Measurements from ENCODE around the gene ATG4C. TPM values are rescaled to one million over a fixed set of nuclear protein-coding genes. Genes with fewer than 3 reads are reported as not detected.
"Not testable (repeated sequence)": the region's sequence is repeated elsewhere in the genome, so short reads cannot be mapped to it uniquely, and the experiment has no call there.

ATG4C gene
- total and polyA plus RNA-seq, 2 donors (not counting 3 experiments of a cell fraction or from before 2014, with no cell fraction given), result 2.8 to 11.8 TPM

DNA sequence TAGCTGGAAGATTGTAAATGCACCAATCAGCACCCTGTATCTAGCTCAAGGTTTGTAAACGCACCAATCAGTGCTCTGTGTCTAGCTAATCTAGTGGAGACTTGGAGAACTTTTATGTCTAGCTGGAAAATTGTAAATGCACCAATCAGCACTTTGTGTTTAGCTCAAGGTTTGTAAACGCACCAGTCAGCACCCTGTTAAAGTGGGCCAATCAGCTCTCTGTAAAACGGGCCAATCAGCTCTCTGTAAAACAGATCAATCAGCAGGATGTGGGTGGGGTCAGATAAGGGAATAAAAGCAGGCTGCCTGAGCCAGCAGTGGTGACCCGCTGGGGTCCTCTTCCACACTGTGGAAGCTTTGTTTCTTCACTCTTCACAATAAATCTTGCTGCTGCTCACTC is 21.9 kb upstream of the ATG4C start:
- H4K20me1 ChIP-seq (replicated peaks; ENCODE audit: control insufficient read depth, extremely low read depth, insufficient read depth, low read length); H3K36me3 ChIP-seq (ENCODE audit: control insufficient read depth in 2 of 2, extremely low read depth in 1 of 2, insufficient read depth in 2 of 2, low read length in 2 of 2); H3K27ac ChIP-seq (ENCODE audit: insufficient read depth, low read depth, low read length); dilution Hi-C loops (cut with MboI; ENCODE audit: extremely low pct_ligation_motif_present, low sequenced_read_pairs); H2AFZ ChIP-seq (ENCODE audit: low read depth, low read length); H3K9ac ChIP-seq (replicated peaks; ENCODE audit: extremely low read depth, insufficient read depth, low read length); H3K79me2 ChIP-seq (ENCODE audit: control insufficient read depth, insufficient read depth, low read length); DNase-seq (ENCODE audit: low read depth, low spot score); POLR2A ChIA-PET; intact Hi-C loops (cut with micrococcal nuclease); H3K4me1 ChIP-seq (ENCODE audit: control insufficient read depth, extremely low read depth, insufficient read depth, low read length); BruUV-seq (replicated peaks); H3K9me3 ChIP-seq (replicated peaks; ENCODE audit: control insufficient read depth, insufficient read depth, low read length); FAIRE-seq; H3K9me1 ChIP-seq (replicated peaks; ENCODE audit: control insufficient read depth, extremely low read depth, insufficient read depth, low read length); H3K4me3 ChIP-seq (replicated peaks in 1 of 3; ENCODE audit: insufficient read depth in 1 of 3, low read depth in 1 of 3, low read length in 3 of 3); H3K27me3 ChIP-seq (ENCODE audit: control insufficient read depth in 2 of 2, insufficient read depth in 2 of 2, low read length in 2 of 2); H3K4me2 ChIP-seq (ENCODE audit: insufficient read depth, low read length): not testable (repeated sequence)
- CTCF ChIA-PET, result interaction anchor here (1.3 to 1.5 kb wide), 2 partner anchors 8 to 587 kb away, joined by 3 to 5 read pairs; no protein-coding TSS in a partner anchor

DNA sequence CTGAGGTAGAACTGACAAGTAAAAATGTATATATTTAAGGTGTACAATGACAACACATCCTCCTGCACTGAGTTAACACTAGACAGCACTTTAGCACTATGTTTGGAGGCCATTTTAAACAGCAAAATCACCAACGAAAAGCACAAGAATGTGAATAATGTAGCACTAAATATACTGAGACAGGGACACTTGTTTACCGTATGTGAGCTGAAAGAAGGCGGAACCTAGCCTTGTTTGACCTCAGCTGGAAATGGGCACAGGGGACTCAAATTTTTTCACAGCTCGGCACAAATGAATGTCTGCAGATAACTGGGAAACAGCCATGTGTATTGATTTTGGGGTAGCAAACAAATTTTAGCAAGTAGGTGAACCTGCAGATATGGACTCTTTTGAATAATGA is 18.0 kb upstream of the ATG4C start:
- H4K20me1 ChIP-seq (replicated peaks; ENCODE audit: control insufficient read depth, extremely low read depth, insufficient read depth, low read length), result no peaks in the 10 kb centered on the region
- intact Hi-C loops (cut with micrococcal nuclease) (no loop called here), dilution Hi-C loops (cut with MboI; ENCODE audit: extremely low pct_ligation_motif_present, low sequenced_read_pairs) (no loop called here)
- H3K9me3 ChIP-seq (replicated peaks; ENCODE audit: control insufficient read depth, insufficient read depth, low read length), result no peaks in the 10 kb centered on the region
- no peak overlapping the region for H2AFZ ChIP-seq (ENCODE audit: low read depth, low read length)
- no peaks in the 10 kb centered on the region for H3K4me1 ChIP-seq (ENCODE audit: control insufficient read depth, extremely low read depth, insufficient read depth, low read length)
- DNase-seq (ENCODE audit: low read depth, low spot score) (no peak), FAIRE-seq (no peak)
- no peak overlapping the region for H3K9ac ChIP-seq (replicated peaks; ENCODE audit: extremely low read depth, insufficient read depth, low read length)
- no peak overlapping the region for H3K4me3 ChIP-seq (replicated peaks in 1 of 3; ENCODE audit: insufficient read depth in 1 of 3, low read depth in 1 of 3, low read length in 3 of 3)
- no peaks in the 10 kb centered on the region for H3K36me3 ChIP-seq (ENCODE audit: control insufficient read depth in 2 of 2, extremely low read depth in 1 of 2, insufficient read depth in 2 of 2, low read length in 2 of 2)
- POLR2A ChIA-PET, result no interaction called here
- H3K27ac ChIP-seq (ENCODE audit: insufficient read depth, low read depth, low read length), result no peak overlapping the region
- H3K27me3 ChIP-seq (ENCODE audit: control insufficient read depth in 2 of 2, insufficient read depth in 2 of 2, low read length in 2 of 2), result peaks cover 2 to 3% of the 10 kb centered on the region in 2 experiments
- TF ChIP-seq MYC (IDR thresholded peaks at IDR 0.05; ENCODE audit: low read depth, low read length), result no peak
- TF ChIP-seq POLR2AphosphoS5 (IDR thresholded peaks at IDR 0.05; ENCODE audit: insufficient read depth, low read depth, low read length), result no peak
- TF ChIP-seq FOS (IDR thresholded peaks at IDR 0.05; ENCODE audit: borderline replicate concordance, insufficient read depth, low read length), result no peak
- no peak for TF ChIP-seq POLR2A (IDR thresholded peaks at IDR 0.05; ENCODE audit: low read depth, low read length)
- TF ChIP-seq GATA2 (IDR thresholded peaks at IDR 0.05; ENCODE audit: insufficient read depth, insufficient read length, low read depth, low read length), result no peak
- TF ChIP-seq, protein P1, sequence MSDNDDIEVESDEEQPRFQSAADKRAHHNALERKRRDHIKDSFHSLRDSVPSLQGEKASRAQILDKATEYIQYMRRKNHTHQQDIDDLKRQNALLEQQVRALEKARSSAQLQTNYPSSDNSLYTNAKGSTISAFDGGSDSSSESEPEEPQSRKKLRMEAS (IDR thresholded peaks at IDR 0.05; ENCODE audit: insufficient read depth, insufficient read length), result no peak
- no peak for TF ChIP-seq JUN (IDR thresholded peaks at IDR 0.05; ENCODE audit: borderline replicate concordance, insufficient read depth, insufficient read length, low read depth)
- no peak for TF ChIP-seq EZH2 (IDR thresholded peaks at IDR 0.05; ENCODE audit: borderline replicate concordance, low read depth, low read length, severe bottlenecking)
- TF ChIP-seq, protein P2, sequence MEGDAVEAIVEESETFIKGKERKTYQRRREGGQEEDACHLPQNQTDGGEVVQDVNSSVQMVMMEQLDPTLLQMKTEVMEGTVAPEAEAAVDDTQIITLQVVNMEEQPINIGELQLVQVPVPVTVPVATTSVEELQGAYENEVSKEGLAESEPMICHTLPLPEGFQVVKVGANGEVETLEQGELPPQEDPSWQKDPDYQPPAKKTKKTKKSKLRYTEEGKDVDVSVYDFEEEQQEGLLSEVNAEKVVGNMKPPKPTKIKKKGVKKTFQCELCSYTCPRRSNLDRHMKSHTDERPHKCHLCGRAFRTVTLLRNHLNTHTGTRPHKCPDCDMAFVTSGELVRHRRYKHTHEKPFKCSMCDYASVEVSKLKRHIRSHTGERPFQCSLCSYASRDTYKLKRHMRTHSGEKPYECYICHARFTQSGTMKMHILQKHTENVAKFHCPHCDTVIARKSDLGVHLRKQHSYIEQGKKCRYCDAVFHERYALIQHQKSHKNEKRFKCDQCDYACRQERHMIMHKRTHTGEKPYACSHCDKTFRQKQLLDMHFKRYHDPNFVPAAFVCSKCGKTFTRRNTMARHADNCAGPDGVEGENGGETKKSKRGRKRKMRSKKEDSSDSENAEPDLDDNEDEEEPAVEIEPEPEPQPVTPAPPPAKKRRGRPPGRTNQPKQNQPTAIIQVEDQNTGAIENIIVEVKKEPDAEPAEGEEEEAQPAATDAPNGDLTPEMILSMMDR (IDR thresholded peaks at IDR 0.05; ENCODE audit: extremely low read depth in 1 of 2, insufficient read depth in 1 of 2, low read depth in 1 of 2, low read length in 2 of 2), result no peak
- BruUV-seq (replicated peaks), result no TSS peak
- CTCF ChIA-PET, result interaction anchor here (1.5 kb wide), 1 partner anchor 12 kb away, joined by 3 read pairs; no protein-coding TSS in a partner anchor
- no peak overlapping the region for H3K4me2 ChIP-seq (ENCODE audit: insufficient read depth, low read length)
- no peaks in the 10 kb centered on the region for H3K79me2 ChIP-seq (ENCODE audit: control insufficient read depth, insufficient read depth, low read length)
- H3K9me1 ChIP-seq (replicated peaks; ENCODE audit: control insufficient read depth, extremely low read depth, insufficient read depth, low read length), result no peaks in the 10 kb centered on the region

DNA sequence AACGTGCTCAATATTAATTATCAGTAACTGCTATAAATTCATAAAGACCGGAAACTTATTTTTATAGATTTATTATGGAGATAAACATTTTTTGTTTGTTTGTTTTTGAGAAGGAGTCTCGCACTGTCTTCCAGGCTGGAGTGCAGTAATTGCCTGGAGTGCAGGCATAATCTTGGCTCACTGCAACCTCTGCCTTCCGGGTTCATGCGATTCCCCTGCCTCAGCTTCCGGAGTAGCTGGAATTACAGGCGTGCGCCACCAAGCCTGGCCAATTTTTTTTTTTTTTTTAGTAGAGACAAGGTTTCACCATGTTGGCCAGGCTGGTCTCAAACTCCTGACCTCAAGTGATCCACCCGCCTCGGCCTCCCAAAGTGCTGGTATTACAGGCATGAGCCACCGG is 15.4 kb upstream of the ATG4C start:
- CTCF ChIA-PET, result interaction anchor here (0.7 to 2.6 kb wide), 3 partner anchors 11 to 593 kb away, joined by 3 to 6 read pairs (median 3); no protein-coding TSS in a partner anchor
- H3K36me3 ChIP-seq (ENCODE audit: control insufficient read depth in 2 of 2, extremely low read depth in 1 of 2, insufficient read depth in 2 of 2, low read length in 2 of 2); intact Hi-C loops (cut with micrococcal nuclease); BruUV-seq (replicated peaks); POLR2A ChIA-PET; H3K79me2 ChIP-seq (ENCODE audit: control insufficient read depth, insufficient read depth, low read length); H3K4me2 ChIP-seq (ENCODE audit: insufficient read depth, low read length); H3K27ac ChIP-seq (ENCODE audit: insufficient read depth, low read depth, low read length); H3K9me1 ChIP-seq (replicated peaks; ENCODE audit: control insufficient read depth, extremely low read depth, insufficient read depth, low read length); H3K9me3 ChIP-seq (replicated peaks; ENCODE audit: control insufficient read depth, insufficient read depth, low read length); H3K27me3 ChIP-seq (ENCODE audit: control insufficient read depth in 2 of 2, insufficient read depth in 2 of 2, low read length in 2 of 2); FAIRE-seq; H3K4me1 ChIP-seq (ENCODE audit: control insufficient read depth, extremely low read depth, insufficient read depth, low read length); H2AFZ ChIP-seq (ENCODE audit: low read depth, low read length); dilution Hi-C loops (cut with MboI; ENCODE audit: extremely low pct_ligation_motif_present, low sequenced_read_pairs); H4K20me1 ChIP-seq (replicated peaks; ENCODE audit: control insufficient read depth, extremely low read depth, insufficient read depth, low read length); H3K9ac ChIP-seq (replicated peaks; ENCODE audit: extremely low read depth, insufficient read depth, low read length); H3K4me3 ChIP-seq (replicated peaks in 1 of 3; ENCODE audit: insufficient read depth in 1 of 3, low read depth in 1 of 3, low read length in 3 of 3); DNase-seq (ENCODE audit: low read depth, low spot score): not testable (repeated sequence)
